IPS-18c (cell line): ENCODE measurements around the gene CASS4.
A peak's percentile ranks its signal among the peaks of the same experiment; 100 is the strongest.
"Not testable (repeated sequence)": the region's sequence is repeated elsewhere in the genome, so short reads cannot be mapped to it uniquely, and the experiment has no call there.

Source experiments
- H3K4me3 ChIP-seq: 2 replicates; pipeline ENCODE4 v1.7.0; 2013; ENCODE audit warnings: low read depth, mild to moderate bottlenecking, low read length, moderate library complexity; ENCODE audit not compliant: insufficient read depth
- H3K9me3 ChIP-seq: one replicate; pipeline ENCODE4 v1.6.1; 2013; ENCODE audit warnings: mild to moderate bottlenecking, low read length, moderate library complexity; ENCODE audit not compliant: control insufficient read depth, insufficient read depth

Gene CASS4

GRCh38 chr20:56390396-56390795 lies 21.7 kb upstream of the CASS4 start:
- H3K4me3 ChIP-seq = peak overlapping the region; percentile 95; the same call in 1 of the 2 replicates
- H3K9me3 ChIP-seq = not testable (repeated sequence)

GRCh38 chr20:56391037-56391436 lies 21.0 kb upstream of the CASS4 start:
- peak overlapping the region; percentile 95 for H3K4me3 ChIP-seq
- H3K9me3 ChIP-seq = no peaks in the 10 kb centered on the region

- no peaks in the 10 kb centered on the region for H3K9me3 ChIP-seq
- H3K4me3 ChIP-seq = peak overlapping the region; percentile 95
Measured at GRCh38 chr20:56391596-56392131, 20.4 kb upstream of the CASS4 start.

GRCh38 chr20:56392132-56392880 lies 19.8 kb upstream of the CASS4 start, which contains the start of the genes AURKA and CSTF1:
Gene AURKA, minus strand, starts transcription at chr20:56392215. Its CDS starts 4,018 bp downstream, at chr20:56388197.
Gene CSTF1, plus strand, starts transcription at chr20:56392645. Its CDS starts 2,908 bp downstream, at chr20:56395553.
- Histone ChIP-seq H3K9me3 (no peaks in the 10 kb centered on the region), H3K4me3 (peak within 1 kb of the TSS; percentile 95)

GRCh38 chr20:56392881-56393482 lies 19.1 kb upstream of the CASS4 start:
- peak overlapping the region; percentile 95 for H3K4me3 ChIP-seq
- no peaks in the 10 kb centered on the region for H3K9me3 ChIP-seq

GRCh38 chr20:56393653-56394052 lies 18.4 kb upstream of the CASS4 start:
- H3K9me3 ChIP-seq = no peaks in the 10 kb centered on the region
- peak overlapping the region; percentile 95 for H3K4me3 ChIP-seq

GRCh38 chr20:56395166-56395565 lies 16.9 kb upstream of the CASS4 start:
- Histone ChIP-seq H3K9me3 (no peaks in the 10 kb centered on the region), H3K4me3 (no peak overlapping the region)

- no peaks in the 10 kb centered on the region for H3K9me3 ChIP-seq
- no peak overlapping the region for H3K4me3 ChIP-seq
Measured at GRCh38 chr20:56400001-56400640, 11.9 kb upstream of the CASS4 start.

- Histone ChIP-seq H3K9me3 (no peaks in the 10 kb centered on the region), H3K4me3 (no peak overlapping the region)
Measured at GRCh38 chr20:56403465-56403864, 8.6 kb upstream of the CASS4 start.

GRCh38 chr20:56405356-56405755 lies 6.7 kb upstream of the CASS4 start:
- not testable (repeated sequence) for H3K9me3 ChIP-seq, H3K4me3 ChIP-seq

- H3K9me3 ChIP-seq = no peaks in the 10 kb centered on the region
- no peak overlapping the region for H3K4me3 ChIP-seq
Measured at GRCh38 chr20:56406910-56407309, 5.2 kb upstream of the CASS4 start.

- no peaks in the 10 kb centered on the region for H3K9me3 ChIP-seq
- H3K4me3 ChIP-seq = no peak overlapping the region
Measured at GRCh38 chr20:56409521-56409920, 2.5 kb upstream of the CASS4 start.

- H3K4me3 ChIP-seq = no peak overlapping the region
- no peaks in the 10 kb centered on the region for H3K9me3 ChIP-seq
Measured at GRCh38 chr20:56409956-56410355, 2.1 kb upstream of the CASS4 start.

- not testable (repeated sequence) for H3K4me3 ChIP-seq, H3K9me3 ChIP-seq
Measured at GRCh38 chr20:56411287-56411686, 773 bp upstream of the CASS4 start.

GRCh38 chr20:56412473-56412790 lies 372 bp downstream of the CASS4 start:
- Histone ChIP-seq H3K4me3 (no peak overlapping the region), H3K9me3 (no peaks in the 10 kb centered on the region)

GRCh38 chr20:56412949-56413348 lies 889 bp downstream of the CASS4 start:
- H3K9me3 ChIP-seq = no peaks in the 10 kb centered on the region
- no peak overlapping the region for H3K4me3 ChIP-seq

GRCh38 chr20:56414842-56415765 lies 3.0 kb downstream of the CASS4 start:
- H3K9me3 ChIP-seq = no peaks in the 10 kb centered on the region
- H3K4me3 ChIP-seq = no peak overlapping the region
